Cortex of kidney (tissue), 1 donor: ENCODE measurements around the gene INHBA.

Source experiments
- DNase-seq: peaks from one replicate; lab custom pipeline; 2025; lab: John Stamatoyannopoulos, UW

The INHBA gene

GRCh38 chr7:41702635-41703371, at the start of gene INHBA:
INHBA (minus strand) TSS chr7:41703090; CDS start chr7:41700374, 2,716 bp downstream.
- DNase-seq = no peak

GRCh38 chr7:41752615-41753014, 49.7 kb upstream of the INHBA start:
- DNase-seq = no peak

DNA sequence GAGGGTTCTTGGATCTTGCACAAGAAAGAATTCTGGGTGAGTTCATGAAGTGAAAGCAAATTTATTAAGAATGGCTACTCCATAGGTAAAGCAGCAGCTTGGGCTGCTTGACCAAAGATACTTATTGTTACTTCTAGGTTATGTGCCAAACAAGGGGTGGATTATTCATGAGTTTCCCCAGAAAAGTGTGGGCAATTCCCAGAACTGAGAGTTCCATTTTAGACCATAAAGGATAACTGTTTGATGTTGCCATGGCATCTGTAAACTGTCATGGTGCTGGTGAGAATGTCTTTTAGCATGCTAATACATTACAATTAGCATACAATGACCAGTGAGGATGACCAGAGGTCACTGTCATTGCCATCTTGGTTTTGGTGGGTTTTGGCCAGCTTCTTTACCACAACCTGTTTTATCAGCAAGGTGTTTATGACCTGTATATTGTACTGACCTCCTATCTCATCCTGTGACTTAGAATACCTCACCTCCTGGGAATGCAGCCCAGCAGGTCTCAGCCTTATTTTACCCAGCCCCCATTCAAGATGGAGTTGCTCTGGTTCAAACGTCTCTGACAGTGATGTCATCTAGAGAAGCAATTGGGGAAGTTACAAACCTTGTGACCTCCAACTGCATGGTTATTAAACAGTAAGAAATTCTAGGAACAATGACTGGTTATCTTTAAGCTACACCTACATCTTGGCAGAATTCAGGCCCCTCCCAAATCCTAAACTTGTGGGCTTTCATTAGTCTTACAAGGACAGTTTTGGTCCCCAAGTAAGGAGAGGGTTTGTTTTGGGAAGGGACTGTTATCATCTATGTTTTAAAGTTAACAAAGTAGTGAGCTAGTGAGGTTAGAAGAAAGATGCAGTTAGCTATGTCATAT, 48.0 kb upstream of the INHBA start:
- no peak for DNase-seq

- DNase-seq = no peak
These were observed 45.1 kb upstream of the INHBA start for GRCh38 chr7:41747961-41748360.

DNA sequence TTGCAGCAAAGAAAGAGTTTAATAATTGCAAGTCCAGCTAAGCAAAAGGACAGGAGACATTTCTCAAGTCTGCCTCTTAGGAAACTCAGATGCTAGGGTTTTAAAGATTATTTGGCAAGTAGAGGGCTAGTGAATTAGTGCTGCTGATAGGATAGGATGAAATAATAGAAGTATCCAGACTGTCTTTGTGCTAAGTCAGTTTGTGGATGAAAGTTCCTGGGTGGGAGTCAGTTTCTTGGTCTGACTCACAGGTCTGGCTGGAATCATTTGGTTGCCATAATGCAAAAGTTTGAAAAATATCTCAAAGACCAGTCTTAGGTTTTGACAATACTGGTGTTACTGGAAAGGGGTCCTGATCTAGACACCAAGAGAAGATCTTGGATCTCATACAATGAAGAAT, 42.6 kb upstream of the INHBA start:
- DNase-seq = no peak

GRCh38 chr7:41744161-41744560, 41.3 kb upstream of the INHBA start:
- DNase-seq = no peak

DNA sequence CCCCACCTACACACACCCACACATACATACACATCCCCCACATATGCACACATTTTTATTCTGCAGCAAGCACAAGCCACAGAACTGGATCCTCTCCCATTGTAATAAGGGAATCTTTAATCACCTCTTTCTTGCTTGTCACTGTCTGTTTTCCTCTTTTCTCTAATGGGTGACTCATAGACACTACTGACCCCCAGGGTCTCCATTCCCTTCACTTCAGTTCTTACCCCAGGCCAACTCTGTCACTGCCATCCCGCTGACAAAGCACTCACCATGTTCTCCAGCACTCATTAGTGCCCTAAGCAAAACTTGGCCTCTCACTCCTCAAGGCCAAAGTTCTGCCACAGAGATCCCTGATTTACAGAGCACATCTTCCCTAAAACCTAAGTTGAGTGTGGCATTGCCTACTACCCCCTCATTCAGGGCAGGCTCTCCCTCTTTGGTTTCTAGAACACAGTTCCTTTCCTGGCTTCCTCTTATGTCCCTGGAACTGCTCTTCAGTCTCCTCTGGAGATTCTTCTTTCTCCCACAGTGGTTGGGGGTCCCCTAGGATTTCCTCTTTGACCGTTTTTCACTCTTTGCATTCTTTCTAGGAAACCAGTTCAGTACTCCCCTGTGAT, 39.6 kb upstream of the INHBA start:
- no peak for DNase-seq

GRCh38 chr7:41738806-41739205, 35.9 kb upstream of the INHBA start:
- DNase-seq = no peak

DNA sequence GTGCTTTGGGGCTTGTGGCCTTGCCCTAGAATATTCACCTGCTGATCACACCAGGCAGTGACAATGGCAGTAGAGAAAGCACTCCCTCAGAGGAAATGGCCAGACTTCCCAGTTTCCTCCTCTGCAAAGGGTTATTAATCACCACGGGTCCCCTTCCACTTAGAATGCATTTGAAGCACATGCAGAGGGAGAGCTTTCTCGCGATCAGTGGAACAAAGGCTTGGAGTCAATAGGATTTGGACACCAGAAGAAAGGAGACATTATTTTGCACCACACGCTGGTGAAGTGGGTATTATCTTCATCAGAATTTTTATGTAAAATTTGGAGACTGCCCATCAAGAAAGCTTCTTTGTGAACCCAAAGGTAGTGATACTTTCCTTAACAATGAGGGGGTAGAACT, 35.4 kb upstream of the INHBA start:
- DNase-seq = no peak

GRCh38 chr7:41735206-41735605, 32.3 kb upstream of the INHBA start:
- DNase-seq = no peak

DNA sequence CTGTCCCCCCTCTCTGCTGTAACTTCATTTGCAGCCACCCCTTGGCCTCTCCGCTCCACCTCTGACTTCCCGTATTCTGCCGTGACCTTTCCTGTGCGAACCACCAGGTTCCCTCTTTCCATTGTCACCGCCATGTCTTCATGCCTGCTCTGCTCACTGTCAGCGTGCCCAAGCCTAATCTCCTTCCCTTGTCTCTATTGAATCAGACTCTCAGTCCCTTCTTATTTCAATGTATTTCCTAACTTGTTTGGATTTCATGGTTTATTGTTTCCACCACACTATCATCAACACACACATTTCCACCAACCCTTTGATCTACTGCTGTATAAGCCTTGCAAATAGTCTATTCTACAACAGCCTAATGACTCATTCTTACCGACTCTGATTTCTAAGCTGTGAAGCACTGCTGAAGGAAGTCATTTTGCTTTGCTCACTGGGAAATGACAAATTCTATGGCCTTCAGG, 30.0 kb upstream of the INHBA start:
- DNase-seq = no peak

GRCh38 chr7:41732436-41732785, 29.5 kb upstream of the INHBA start:
- DNase-seq = no peak

GRCh38 chr7:41731493-41732435, 28.9 kb upstream of the INHBA start:
- no peak for DNase-seq

DNA sequence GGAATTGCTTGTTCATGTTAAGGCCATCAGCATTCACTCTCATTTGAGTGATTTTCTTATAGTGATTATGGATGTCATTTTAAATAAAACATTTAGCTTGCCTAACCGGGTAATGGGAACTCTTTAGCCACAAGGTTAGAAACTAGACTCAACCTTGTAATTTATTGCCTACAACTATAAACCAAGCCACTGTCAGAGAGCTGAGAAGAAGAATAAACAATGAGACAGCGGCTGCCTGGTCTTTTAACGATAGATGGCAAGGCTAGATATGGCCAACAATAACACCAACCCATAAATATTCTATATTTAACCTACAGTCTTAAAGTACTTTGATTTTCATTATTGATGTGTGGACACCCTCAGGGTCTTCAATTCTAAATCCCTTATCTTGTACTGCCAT, 27.8 kb upstream of the INHBA start:
- no peak for DNase-seq

GRCh38 chr7:41730161-41730560, 27.3 kb upstream of the INHBA start:
- no peak for DNase-seq

DNA sequence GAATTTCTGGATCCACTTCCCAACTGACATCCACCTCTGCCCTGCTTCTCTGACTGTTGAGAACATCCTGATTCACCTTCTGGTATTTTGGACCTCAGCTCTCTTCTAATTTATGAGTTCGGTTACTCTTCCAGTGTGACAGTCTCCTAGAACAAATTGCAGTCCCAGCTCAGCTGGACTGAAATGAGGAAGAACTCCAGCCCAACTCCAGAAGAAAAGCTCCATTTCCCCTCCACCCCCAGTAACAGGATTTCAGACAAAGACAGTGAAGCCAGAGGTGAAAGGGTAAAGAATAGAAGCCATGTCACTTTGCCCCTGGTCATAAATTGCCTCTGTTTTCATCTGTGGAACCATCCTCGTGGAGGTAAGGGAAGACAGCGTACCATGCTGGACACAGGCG, 26.2 kb upstream of the INHBA start:
- no peak for DNase-seq

- DNase-seq = no peak
These were observed 22.1 kb upstream of the INHBA start for GRCh38 chr7:41725013-41725412.

GRCh38 chr7:41720886-41721285, 18.0 kb upstream of the INHBA start:
- DNase-seq = no peak

GRCh38 chr7:41720046-41720445, 17.2 kb upstream of the INHBA start:
- DNase-seq = no peak

DNA sequence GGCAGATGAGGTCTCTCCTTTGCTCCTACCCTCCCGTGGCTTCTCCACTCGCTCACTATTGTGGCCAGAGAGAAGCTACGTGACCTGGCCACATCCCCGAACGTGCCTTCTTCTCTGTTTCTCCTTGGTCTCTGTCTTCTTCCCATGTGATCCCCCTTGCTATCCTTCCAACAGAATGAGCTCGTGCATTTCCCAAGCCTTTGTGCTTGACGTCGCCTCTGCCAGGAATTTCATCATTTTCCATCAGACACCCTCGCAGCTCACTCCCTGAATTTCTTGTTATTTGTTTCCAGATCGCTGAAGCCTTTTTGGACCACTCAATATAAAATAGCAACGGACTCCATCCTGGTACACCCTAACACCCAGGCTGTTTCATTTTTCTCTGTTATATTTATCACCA, 13.8 kb upstream of the INHBA start:
- DNase-seq = no peak

GRCh38 chr7:41715000-41715399, 12.1 kb upstream of the INHBA start:
- DNase-seq = no peak
